K562 (cell line): ENCODE measurements around the gene TMCC1. TPM values are rescaled to one million over a fixed set of nuclear protein-coding genes. Genes with fewer than 3 reads are reported as not detected.

Experiments
- ATAC-seq: fragments of 200-7000 bp; cut with Tn5 transposase; 3 replicates; pipeline ENCODE4 v1.9.1; 2020; ENCODE audit warnings: moderate library complexity
- BruUV-seq: library from RNA; stranded (reverse); fragments of 400-500 nt; replicated peaks from 2 replicates; lab custom pipeline; 2021; lab: Mats Ljungman, UMichigan
- CTCF ChIA-PET: fragments of 300-600 bp; formaldehyde crosslinking; extraction: SDS; loops from one replicate; lab custom pipeline; 2021; ENCODE audit warnings: low intra/inter-chr PET ratio; lab: Yijun Ruan, JAX
- POLR2A ChIA-PET: fragments of 300-600, 350-650 bp; sonication (Branson Sonifier 250); formaldehyde crosslinking; extraction: SDS; loops from one replicate; lab custom pipeline; 2021; ENCODE audit warnings: antibody characterized with exemption, inconsistent platforms; lab: Yijun Ruan, JAX
- DNase-seq, 4 experiments: peaks; one replicate each; pipeline versions ENCODE4 v3.0.0 to v3.0.0-alpha.2; 2011 to 2018; ENCODE audit warnings: low spot score in 3 of 4, mixed read lengths in 3 of 4; ENCODE audit errors: extremely low read depth in 1 of 4
- FAIRE-seq: peaks from 2 replicates; lab custom pipeline; 2011; peaks lifted over from hg19 to GRCh38; lab: Jason Lieb, UNC
- H2AFZ ChIP-seq: 2 replicates; pipeline ENCODE4 v1.6.0; 2011; ENCODE audit warnings: low read depth, low read length, control low read depth, inconsistent platforms
- H3K27ac ChIP-seq: fragments of 200-600 bp; 3 replicates; pipeline ENCODE4 v1.8.0; 2011; ENCODE audit warnings: low read depth, mild to moderate bottlenecking, control low read depth, inconsistent platforms, low read length, moderate library complexity, mixed read lengths; ENCODE audit errors: extremely low read depth
- H3K27me3 ChIP-seq, 2 experiments: fragments of 300-600 bp in 1 of 2; 2 replicates in 1 of 2; 3 replicates in 1 of 2; pipeline versions ENCODE4 v1.6.0 to v1.8.0; 2011; ENCODE audit warnings: inconsistent platforms in 2 of 2, low read length in 2 of 2, mild to moderate bottlenecking in 1 of 2, mixed read lengths in 1 of 2, moderate library complexity in 1 of 2; ENCODE audit not compliant: control insufficient read depth in 2 of 2, insufficient read depth in 2 of 2
- H3K36me3 ChIP-seq: fragments of 300-600 bp; 3 replicates; pipeline ENCODE4 v1.8.0; 2011; ENCODE audit warnings: mild to moderate bottlenecking, low read length, inconsistent platforms; ENCODE audit not compliant: control insufficient read depth, insufficient read depth
- H3K4me1 ChIP-seq, 2 experiments: fragments of 200-600 bp in 1 of 2; replicated peaks in 1 of 2; 2 replicates in 1 of 2; 3 replicates in 1 of 2; pipeline versions ENCODE4 v1.5.1 to v1.8.0; 2011; ENCODE audit warnings: inconsistent platforms in 2 of 2, low read length in 2 of 2, mild to moderate bottlenecking in 1 of 2, mixed read lengths in 1 of 2, moderate library complexity in 1 of 2; ENCODE audit not compliant: control insufficient read depth in 2 of 2, insufficient read depth in 2 of 2
- H3K4me2 ChIP-seq: 2 replicates; pipeline ENCODE4 v1.6.1; 2011; ENCODE audit warnings: low read length, control low read depth, inconsistent platforms, mixed read lengths; ENCODE audit not compliant: insufficient read depth
- H3K4me3 ChIP-seq: fragments of 200-600 bp; sonication (generic), shearing (Covaris generic); 2 replicates; pipeline ENCODE4 v1.5.1; 2016; ENCODE audit warnings: control low read depth, inconsistent platforms
- H3K79me2 ChIP-seq: fragments of 200-600 bp; 3 replicates; pipeline ENCODE4 v1.8.0; 2011; ENCODE audit warnings: low read length, inconsistent platforms; ENCODE audit not compliant: control insufficient read depth, insufficient read depth
- H3K9ac ChIP-seq, 2 experiments: 2 replicates each; pipeline versions ENCODE4 v1.6.0 to v1.6.1; 2011; ENCODE audit warnings: low read depth in 2 of 2, low read length in 2 of 2, control low read depth in 1 of 2, inconsistent platforms in 1 of 2, mild to moderate bottlenecking in 1 of 2, mixed read lengths in 1 of 2; ENCODE audit not compliant: insufficient read depth in 1 of 2
- H3K9me1 ChIP-seq: one replicate; pipeline ENCODE4 v1.6.0; 2011; ENCODE audit warnings: inconsistent platforms, mild to moderate bottlenecking, low read length, moderate library complexity; ENCODE audit not compliant: control insufficient read depth, insufficient read depth
- H3K9me3 ChIP-seq: replicated peaks from 2 replicates; pipeline ENCODE4 v1.5.1; 2011; ENCODE audit warnings: low read depth, low read length, inconsistent platforms; ENCODE audit not compliant: control insufficient read depth, insufficient read depth
- H4K20me1 ChIP-seq: replicated peaks from 2 replicates; pipeline ENCODE4 v1.6.1; 2011; ENCODE audit warnings: low read length, inconsistent platforms, mixed read lengths; ENCODE audit not compliant: control insufficient read depth, insufficient read depth
- E2F5 ChIP-seq: sonication (generic); formaldehyde crosslinking; IDR thresholded peaks from 2 replicates; pipeline ENCODE4 v1.8.0; 2022; ENCODE audit warnings: mild to moderate bottlenecking, missing genetic modification reagents
- ZBTB43 ChIP-seq: sonication (generic); formaldehyde crosslinking; IDR thresholded peaks from 2 replicates; pipeline ENCODE4 v1.8.0; 2023; ENCODE audit warnings: mild to moderate bottlenecking, missing genetic modification reagents
- ZNF277 ChIP-seq: fragments of 250-450 bp; sonication (Bioruptor Pico); IDR thresholded peaks from 2 replicates; pipeline ENCODE4 v1.8.0; 2022; ENCODE audit warnings: inconsistent platforms, mild to moderate bottlenecking, moderate library complexity, borderline replicate concordance
- ZNF354B ChIP-seq: fragments of 250-450 bp; sonication (Bioruptor Pico); IDR thresholded peaks from 2 replicates; pipeline ENCODE4 v1.4.0; 2020
- ZNF436 ChIP-seq: fragments of 250-450, 450-650 bp; sonication (Bioruptor Pico); formaldehyde crosslinking; IDR thresholded peaks from 2 replicates; pipeline ENCODE4 v1.7.0; 2020; ENCODE audit warnings: mild to moderate bottlenecking
- WGBS: fragments of 100-300 bp; shearing (Covaris generic); methylation state at CpG from one replicate; pipeline ENCODE4 v1.1.6; 2016; ENCODE audit warnings: low coverage, mixed read lengths; ENCODE audit not compliant: insufficient coverage; ENCODE audit errors: missing lambda C conversion rate; 5-methylcytosine and 5-hydroxymethylcytosine counted together
- in situ Hi-C: fragments of 300-500 bp; cut with MboI; formaldehyde crosslinking; loops from 4 replicates; pipeline ENCODE4 v1.15.0; 2018; ENCODE audit warnings: inconsistent platforms, mixed read lengths
- intact Hi-C: fragments of 100-400 bp; cut with micrococcal nuclease; formaldehyde crosslinking; loops from 2 replicates; pipeline ENCODE4 v1.14.2; 2022
- polyA plus RNA-seq, 8 experiments: library from polyadenylated mRNA; depleted of rRNA in 4 of 8; stranded (reverse) in 5 of 8; unstranded in 3 of 8; fragments of >200 nt; fragmentation: Nextera tagmentation in 2 of 8; fragmentation: Illumina TruSeq in 1 of 8; extraction: Ambion mirVana in 2 of 8; extraction: Trizol in 1 of 8; gene quantifications; 2 replicates each; pipeline versions ENCODE4 v1.2.1 to v1.2.3, GENCODE V29; 2011 to 2014; ENCODE audit warnings: inconsistent platforms in 1 of 8, missing spikeins in 1 of 8
- total RNA-seq, 7 experiments: library from RNA; depleted of rRNA in 6 of 7; stranded (reverse); fragments of >200 nt in 6 of 7; fragmentation: Illumina TruSeq in 2 of 7; extraction: Trizol in 2 of 7; gene quantifications; 2 replicates each; pipeline versions ENCODE4 v1.2.1 to v1.2.3, GENCODE V29; 2011 to 2021; ENCODE audit warnings: low replicate concordance in 1 of 7
- TF ChIP-seq, protein P1 (sequence below): fragments of 450-650 bp; IDR thresholded peaks from 2 replicates; pipeline ENCODE4 v1.6.1; 2016; ENCODE audit warnings: mild to moderate bottlenecking, moderate library complexity

TMCC1 gene
- total and polyA plus RNA-seq, 9 of the 15 experiments (the other 6 are each of a cell fraction or from before 2014, with no cell fraction given) = 0.89 to 8.7 (median 4.0) TPM

DNA sequence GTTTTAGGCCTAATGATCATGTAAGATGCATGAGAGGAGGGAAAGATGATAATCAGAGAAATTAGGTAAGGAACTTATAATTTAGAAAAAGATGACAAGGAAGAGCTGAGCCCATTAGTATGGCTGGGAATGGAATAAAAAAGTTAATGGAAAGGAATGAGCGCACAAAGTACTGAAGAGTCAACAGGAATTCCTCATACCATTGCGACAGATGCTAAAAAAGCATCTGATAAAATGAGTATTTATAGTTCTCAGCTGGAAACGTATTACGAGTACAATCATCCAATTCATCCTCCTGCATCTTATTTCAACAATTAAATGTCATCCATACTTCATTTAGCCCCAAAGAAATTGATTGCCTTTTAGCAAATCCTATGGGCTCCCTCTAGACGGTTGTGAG lies 58.9 kb downstream of the TMCC1 start:
- BruUV-seq = no TSS peak
- intact Hi-C loops = no loop called here
- TF ChIP-seq ZNF277 (CRISPR knock-in tag) (no peak), ZBTB43 (CRISPR knock-in tag) (no peak), ZNF354B (CRISPR knock-in tag) (no peak), ZNF436 (no peak), E2F5 (CRISPR knock-in tag) (no peak)
- TF ChIP-seq, protein P1, sequence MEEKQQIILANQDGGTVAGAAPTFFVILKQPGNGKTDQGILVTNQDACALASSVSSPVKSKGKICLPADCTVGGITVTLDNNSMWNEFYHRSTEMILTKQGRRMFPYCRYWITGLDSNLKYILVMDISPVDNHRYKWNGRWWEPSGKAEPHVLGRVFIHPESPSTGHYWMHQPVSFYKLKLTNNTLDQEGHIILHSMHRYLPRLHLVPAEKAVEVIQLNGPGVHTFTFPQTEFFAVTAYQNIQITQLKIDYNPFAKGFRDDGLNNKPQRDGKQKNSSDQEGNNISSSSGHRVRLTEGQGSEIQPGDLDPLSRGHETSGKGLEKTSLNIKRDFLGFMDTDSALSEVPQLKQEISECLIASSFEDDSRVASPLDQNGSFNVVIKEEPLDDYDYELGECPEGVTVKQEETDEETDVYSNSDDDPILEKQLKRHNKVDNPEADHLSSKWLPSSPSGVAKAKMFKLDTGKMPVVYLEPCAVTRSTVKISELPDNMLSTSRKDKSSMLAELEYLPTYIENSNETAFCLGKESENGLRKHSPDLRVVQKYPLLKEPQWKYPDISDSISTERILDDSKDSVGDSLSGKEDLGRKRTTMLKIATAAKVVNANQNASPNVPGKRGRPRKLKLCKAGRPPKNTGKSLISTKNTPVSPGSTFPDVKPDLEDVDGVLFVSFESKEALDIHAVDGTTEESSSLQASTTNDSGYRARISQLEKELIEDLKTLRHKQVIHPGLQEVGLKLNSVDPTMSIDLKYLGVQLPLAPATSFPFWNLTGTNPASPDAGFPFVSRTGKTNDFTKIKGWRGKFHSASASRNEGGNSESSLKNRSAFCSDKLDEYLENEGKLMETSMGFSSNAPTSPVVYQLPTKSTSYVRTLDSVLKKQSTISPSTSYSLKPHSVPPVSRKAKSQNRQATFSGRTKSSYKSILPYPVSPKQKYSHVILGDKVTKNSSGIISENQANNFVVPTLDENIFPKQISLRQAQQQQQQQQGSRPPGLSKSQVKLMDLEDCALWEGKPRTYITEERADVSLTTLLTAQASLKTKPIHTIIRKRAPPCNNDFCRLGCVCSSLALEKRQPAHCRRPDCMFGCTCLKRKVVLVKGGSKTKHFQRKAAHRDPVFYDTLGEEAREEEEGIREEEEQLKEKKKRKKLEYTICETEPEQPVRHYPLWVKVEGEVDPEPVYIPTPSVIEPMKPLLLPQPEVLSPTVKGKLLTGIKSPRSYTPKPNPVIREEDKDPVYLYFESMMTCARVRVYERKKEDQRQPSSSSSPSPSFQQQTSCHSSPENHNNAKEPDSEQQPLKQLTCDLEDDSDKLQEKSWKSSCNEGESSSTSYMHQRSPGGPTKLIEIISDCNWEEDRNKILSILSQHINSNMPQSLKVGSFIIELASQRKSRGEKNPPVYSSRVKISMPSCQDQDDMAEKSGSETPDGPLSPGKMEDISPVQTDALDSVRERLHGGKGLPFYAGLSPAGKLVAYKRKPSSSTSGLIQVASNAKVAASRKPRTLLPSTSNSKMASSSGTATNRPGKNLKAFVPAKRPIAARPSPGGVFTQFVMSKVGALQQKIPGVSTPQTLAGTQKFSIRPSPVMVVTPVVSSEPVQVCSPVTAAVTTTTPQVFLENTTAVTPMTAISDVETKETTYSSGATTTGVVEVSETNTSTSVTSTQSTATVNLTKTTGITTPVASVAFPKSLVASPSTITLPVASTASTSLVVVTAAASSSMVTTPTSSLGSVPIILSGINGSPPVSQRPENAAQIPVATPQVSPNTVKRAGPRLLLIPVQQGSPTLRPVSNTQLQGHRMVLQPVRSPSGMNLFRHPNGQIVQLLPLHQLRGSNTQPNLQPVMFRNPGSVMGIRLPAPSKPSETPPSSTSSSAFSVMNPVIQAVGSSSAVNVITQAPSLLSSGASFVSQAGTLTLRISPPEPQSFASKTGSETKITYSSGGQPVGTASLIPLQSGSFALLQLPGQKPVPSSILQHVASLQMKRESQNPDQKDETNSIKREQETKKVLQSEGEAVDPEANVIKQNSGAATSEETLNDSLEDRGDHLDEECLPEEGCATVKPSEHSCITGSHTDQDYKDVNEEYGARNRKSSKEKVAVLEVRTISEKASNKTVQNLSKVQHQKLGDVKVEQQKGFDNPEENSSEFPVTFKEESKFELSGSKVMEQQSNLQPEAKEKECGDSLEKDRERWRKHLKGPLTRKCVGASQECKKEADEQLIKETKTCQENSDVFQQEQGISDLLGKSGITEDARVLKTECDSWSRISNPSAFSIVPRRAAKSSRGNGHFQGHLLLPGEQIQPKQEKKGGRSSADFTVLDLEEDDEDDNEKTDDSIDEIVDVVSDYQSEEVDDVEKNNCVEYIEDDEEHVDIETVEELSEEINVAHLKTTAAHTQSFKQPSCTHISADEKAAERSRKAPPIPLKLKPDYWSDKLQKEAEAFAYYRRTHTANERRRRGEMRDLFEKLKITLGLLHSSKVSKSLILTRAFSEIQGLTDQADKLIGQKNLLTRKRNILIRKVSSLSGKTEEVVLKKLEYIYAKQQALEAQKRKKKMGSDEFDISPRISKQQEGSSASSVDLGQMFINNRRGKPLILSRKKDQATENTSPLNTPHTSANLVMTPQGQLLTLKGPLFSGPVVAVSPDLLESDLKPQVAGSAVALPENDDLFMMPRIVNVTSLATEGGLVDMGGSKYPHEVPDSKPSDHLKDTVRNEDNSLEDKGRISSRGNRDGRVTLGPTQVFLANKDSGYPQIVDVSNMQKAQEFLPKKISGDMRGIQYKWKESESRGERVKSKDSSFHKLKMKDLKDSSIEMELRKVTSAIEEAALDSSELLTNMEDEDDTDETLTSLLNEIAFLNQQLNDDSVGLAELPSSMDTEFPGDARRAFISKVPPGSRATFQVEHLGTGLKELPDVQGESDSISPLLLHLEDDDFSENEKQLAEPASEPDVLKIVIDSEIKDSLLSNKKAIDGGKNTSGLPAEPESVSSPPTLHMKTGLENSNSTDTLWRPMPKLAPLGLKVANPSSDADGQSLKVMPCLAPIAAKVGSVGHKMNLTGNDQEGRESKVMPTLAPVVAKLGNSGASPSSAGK = no peak

More for the DNA sequence above, 58.9 kb downstream of the TMCC1 start:
- Histone ChIP-seq H3K4me2 (no peak overlapping the region), H3K9me3 (no peaks in the 10 kb centered on the region), H3K79me2 (no peaks in the 10 kb centered on the region), H2AFZ (no peak overlapping the region), H3K36me3 (no peaks in the 10 kb centered on the region), H3K4me1 (peaks cover 0 to 10% of the 10 kb centered on the region in 2 experiments; a peak in 3 of 5 replicates), H3K27me3 (no peaks in the 10 kb centered on the region), H4K20me1 (no peaks in the 10 kb centered on the region), H3K4me3 (no peak overlapping the region), H3K9ac (no peak overlapping the region), H3K27ac (no peak overlapping the region), H3K9me1 (no peaks in the 10 kb centered on the region)
- FAIRE-seq (no peak), DNase-seq (no peak), ATAC-seq (no peak)
- POLR2A ChIA-PET = no interaction called here
- in situ Hi-C loops = loop anchor here (5.0 to 10.0 kb wide), 2 partner anchors 100 to 352 kb away; no protein-coding TSS in a partner anchor
- CTCF ChIA-PET = no interaction called here
- 76% methylated on average over 5 of the region's 5 CpGs for WGBS
